IMR-90 (cell line): Measurements from ENCODE around the gene SYCE3.

Source experiments
- CEBPB ChIP-seq: IDR thresholded peaks from 2 replicates; pipeline ENCODE4 v1.6.1; 2012; ENCODE audit warnings: low read depth, low read length, improper control_type of control experiment
- CHD1 ChIP-seq: IDR thresholded peaks from 2 replicates; pipeline ENCODE4 v1.6.1; 2012; ENCODE audit warnings: low read depth, low read length, improper control_type of control experiment
- CTCF ChIP-seq: conservative IDR thresholded peaks from 2 replicates; pipeline ENCODE4 v1.5.1; 2012; ENCODE audit warnings: mild to moderate bottlenecking, low read depth, low read length, improper control_type of control experiment
- ELK1 ChIP-seq: fragments of 150-350 bp; IDR thresholded peaks from 2 replicates; pipeline ENCODE4 v1.6.1; 2016; ENCODE audit warnings: low read depth, mild to moderate bottlenecking, low read length, moderate library complexity, borderline replicate concordance
- MAZ ChIP-seq: IDR thresholded peaks from 2 replicates; pipeline ENCODE4 v1.6.1; 2012; ENCODE audit warnings: low read depth, mild to moderate bottlenecking, low read length, improper control_type of control experiment, moderate library complexity, borderline replicate concordance
- MXI1 ChIP-seq: IDR thresholded peaks from 2 replicates; pipeline ENCODE4 v1.6.1; 2012; ENCODE audit warnings: low read depth, mild to moderate bottlenecking, low read length, moderate library complexity, borderline replicate concordance
- NFE2L2 ChIP-seq: fragments of 150-350 bp; IDR thresholded peaks from 2 replicates; pipeline ENCODE4 v1.6.1; 2016; ENCODE audit warnings: low read depth, mild to moderate bottlenecking, low read length
- POLR2A ChIP-seq: IDR thresholded peaks from 2 replicates; pipeline ENCODE4 v1.6.1; 2012; ENCODE audit warnings: mild to moderate bottlenecking, low read depth, low read length
- RAD21 ChIP-seq: IDR thresholded peaks from 2 replicates; pipeline ENCODE4 v1.6.1; 2012; ENCODE audit warnings: low read length, improper control_type of control experiment
- RCOR1 ChIP-seq: IDR thresholded peaks from 2 replicates; pipeline ENCODE4 v1.6.1; 2012; ENCODE audit warnings: mild to moderate bottlenecking, low read length, improper control_type of control experiment; ENCODE audit not compliant: insufficient replicate concordance
- RFX5 ChIP-seq: IDR thresholded peaks from 2 replicates; pipeline ENCODE4 v1.8.0; 2012; ENCODE audit warnings: low read depth, mild to moderate bottlenecking, low read length, moderate library complexity

GRCh38 chr22:50520826-50521453 is 41.8 kb downstream of the SYCE3 start:
- TF ChIP-seq CTCF = no peak
- no peak for TF ChIP-seq CEBPB
- TF ChIP-seq ELK1 = no peak
- TF ChIP-seq RFX5 = no peak
- TF ChIP-seq CHD1 = no peak
- no peak for TF ChIP-seq MXI1
- TF ChIP-seq POLR2A = no peak
- TF ChIP-seq RAD21 = no peak
- no peak for TF ChIP-seq NFE2L2
- TF ChIP-seq MAZ = no peak
- no peak for TF ChIP-seq RCOR1
